DOHH2 (cell line): ENCODE results near the gene RNF14.

Experiments
- CTCF ChIP-seq: fragments of 200-600 bp; sonication (generic); IDR thresholded peaks from one replicate; pipeline ENCODE4 v1.5.1; 2014; ENCODE audit warnings: antibody characterized with exemption, mild to moderate bottlenecking, low read depth, low read length; ENCODE audit not compliant: poor library complexity, severe bottlenecking
- EZH2phosphoT487 ChIP-seq: fragments of 200-600 bp; sonication (generic); IDR thresholded peaks from 2 replicates; pipeline ENCODE4 v1.6.1; 2017; ENCODE audit warnings: borderline replicate concordance, mild to moderate bottlenecking, antibody characterized with exemption, low read length, moderate library complexity, mixed read lengths

GRCh38 chr5:141950207-141951005, 18.5 kb upstream of the RNF14 start:
- no peak for TF ChIP-seq CTCF
- TF ChIP-seq EZH2phosphoT487: no peak
